ENCODE measurements around the gene SMC4. TPM values are rescaled to one million over a fixed set of nuclear protein-coding genes. Genes with fewer than 3 reads are reported as not detected.

Gene SMC4
- total RNA-seq, 2 experiments from 2014 or later: 149 to 154 TPM

- CTCF ChIA-PET: interaction anchor here (1.7 to 6.5 kb wide), 2 partner anchors 14 to 20 kb away, joined by 4 to 43 read pairs; no protein-coding TSS in a partner anchor
- H3K4me1 Mint-ChIP-seq (ENCODE audit: low read depth): no peaks in the 10 kb centered on the region
- POLR2A ChIA-PET: no interaction called here
- H3K27ac Mint-ChIP-seq: no peak overlapping the region
- ATAC-seq (no peak), DNase-seq (no peak)
- H3K9me3 Mint-ChIP-seq: no peaks in the 10 kb centered on the region
- intact Hi-C loops (cut with micrococcal nuclease): no loop called here
- TF ChIP-seq CTCF (IDR thresholded peaks at IDR 0.05): no peak
- no peaks in the 10 kb centered on the region for H3K27me3 Mint-ChIP-seq
- H3K4me3 Mint-ChIP-seq: no peak overlapping the region
- H3K36me3 Mint-ChIP-seq (ENCODE audit: low read depth): peaks cover 63% of the 10 kb centered on the region
Measured at GRCh38 chr3:160427832-160428424, 28.5 kb downstream of the SMC4 start.

- Mint-ChIP-seq H3K27ac (no peak overlapping the region), H3K9me3 (no peaks in the 10 kb centered on the region), H3K27me3 (no peaks in the 10 kb centered on the region), H3K36me3 (ENCODE audit: low read depth) (peaks cover 60% of the 10 kb centered on the region), H3K4me3 (no peak overlapping the region), H3K4me1 (ENCODE audit: low read depth) (peaks cover 22% of the 10 kb centered on the region)
- CTCF ChIA-PET: no interaction called here
- POLR2A ChIA-PET: no interaction called here
- no peak for DNase-seq
- intact Hi-C loops (cut with micrococcal nuclease): no loop called here
- no peak for ATAC-seq
- no peak for TF ChIP-seq CTCF (IDR thresholded peaks at IDR 0.05)
Measured at GRCh38 chr3:160434071-160434470, 34.6 kb downstream of the SMC4 start.

GRCh38 chr3:160435095-160435494, 35.6 kb downstream of the SMC4 start:
- ATAC-seq (no peak), DNase-seq (no peak)
- no peak for TF ChIP-seq CTCF (IDR thresholded peaks at IDR 0.05)
- peaks cover 28% of the 10 kb centered on the region for H3K4me1 Mint-ChIP-seq (ENCODE audit: low read depth)
- H3K9me3 Mint-ChIP-seq: peaks cover 2% of the 10 kb centered on the region
- no peak overlapping the region for H3K4me3 Mint-ChIP-seq
- intact Hi-C loops (cut with micrococcal nuclease): no loop called here
- no peaks in the 10 kb centered on the region for H3K27me3 Mint-ChIP-seq
- no peak overlapping the region for H3K27ac Mint-ChIP-seq
- CTCF ChIA-PET: interaction anchor here (1.2 to 1.9 kb wide), 2 partner anchors 18 to 20 kb away, joined by 3 to 5 read pairs; no protein-coding TSS in a partner anchor
- peaks cover 67% of the 10 kb centered on the region for H3K36me3 Mint-ChIP-seq (ENCODE audit: low read depth)
- POLR2A ChIA-PET: interaction anchor here (0.6 to 1.2 kb wide), 4 partner anchors 25 to 103 kb away, joined by 3 to 7 read pairs (median 3); partner anchors contain the start of gene SMC4

- Mint-ChIP-seq H3K4me1 (ENCODE audit: low read depth) (peaks cover 31% of the 10 kb centered on the region), H3K27ac (no peak overlapping the region), H3K36me3 (ENCODE audit: low read depth) (peaks cover 71% of the 10 kb centered on the region), H3K4me3 (no peak overlapping the region), H3K27me3 (no peaks in the 10 kb centered on the region), H3K9me3 (peaks cover 4% of the 10 kb centered on the region)
- DNase-seq: no peak
- TF ChIP-seq CTCF (IDR thresholded peaks at IDR 0.05): no peak
- intact Hi-C loops (cut with micrococcal nuclease): no loop called here
- ATAC-seq: no peak
- ChIA-PET POLR2A (interaction anchor here (1.2 to 1.4 kb wide), 2 partner anchors 14 to 36 kb away, joined by 3 to 7 read pairs; partner anchors contain the start of genes SMC4 and TRIM59), CTCF (interaction anchor here (1.2 to 1.9 kb wide), 2 partner anchors 19 to 21 kb away, joined by 3 to 5 read pairs; no protein-coding TSS in a partner anchor)
Measured at GRCh38 chr3:160435747-160436146, 36.3 kb downstream of the SMC4 start.

GRCh38 chr3:160437083-160437455, 37.6 kb downstream of the SMC4 start:
- DNase-seq (no peak), ATAC-seq (peak; percentile 58)
- no peak for TF ChIP-seq CTCF (IDR thresholded peaks at IDR 0.05)
- Mint-ChIP-seq H3K36me3 (ENCODE audit: low read depth) (peaks cover 69% of the 10 kb centered on the region), H3K27me3 (no peaks in the 10 kb centered on the region), H3K9me3 (peaks cover 4% of the 10 kb centered on the region), H3K4me3 (no peak overlapping the region), H3K27ac (no peak overlapping the region), H3K4me1 (ENCODE audit: low read depth) (peaks cover 36% of the 10 kb centered on the region)
- ChIA-PET POLR2A (interaction anchor here (0.9 to 1.8 kb wide), 4 partner anchors 10 to 24 kb away, joined by 3 to 10 read pairs (median 6); partner anchors contain the start of gene TRIM59), CTCF (no interaction called here)
- intact Hi-C loops (cut with micrococcal nuclease): no loop called here
